Neural cell (in vitro differentiated cells): Measurements from ENCODE around the gene ABCA8. TPM values are rescaled to one million over a fixed set of nuclear protein-coding genes. Genes with fewer than 3 reads are reported as not detected.

Experiments used
- H2AFZ ChIP-seq: fragments of 200-600, 300-800 bp; sonication (generic), shearing (Covaris generic); 2 replicates; pipeline ENCODE4 v1.6.0; 2014; ENCODE audit warnings: low read depth, mild to moderate bottlenecking, antibody characterized with exemption, low read length, moderate library complexity
- H3F3A ChIP-seq: fragments of 200-600 bp; shearing (Covaris generic); 2 replicates; pipeline ENCODE4 v1.6.1; 2016; ENCODE audit warnings: mild to moderate bottlenecking, moderate library complexity, mixed read lengths, antibody characterized with exemption, low read length; ENCODE audit not compliant: insufficient read depth, poor library complexity, severe bottlenecking
- H3K27ac ChIP-seq: fragments of 200-600, 300-800 bp; sonication (generic), shearing (Covaris generic); 2 replicates; pipeline ENCODE4 v1.5.1; 2014; ENCODE audit warnings: mild to moderate bottlenecking, low read length, moderate library complexity
- H3K27me3 ChIP-seq: fragments of 300-800, 200-600 bp; sonication (generic), shearing (Covaris generic); 2 replicates; pipeline ENCODE4 v1.6.0; 2014; ENCODE audit warnings: mild to moderate bottlenecking, low read depth, low read length, moderate library complexity; ENCODE audit not compliant: insufficient read depth
- H3K36me3 ChIP-seq: fragments of 300-800, 200-600 bp; sonication (generic), shearing (Covaris generic); 2 replicates; pipeline ENCODE4 v1.5.1; 2014; ENCODE audit warnings: mild to moderate bottlenecking, antibody characterized with exemption, low read length, moderate library complexity; ENCODE audit not compliant: insufficient read depth
- H3K4me2 ChIP-seq: fragments of 300-800, 200-600 bp; sonication (generic), shearing (Covaris generic); 2 replicates; pipeline ENCODE4 v1.6.0; 2014; ENCODE audit warnings: mild to moderate bottlenecking, low read length
- H3K4me3 ChIP-seq: fragments of 300-800, 200-600 bp; sonication (generic), shearing (Covaris generic); 2 replicates; pipeline ENCODE4 v1.5.1; 2014; ENCODE audit warnings: mild to moderate bottlenecking, low read length, moderate library complexity
- H3K79me2 ChIP-seq: fragments of 200-600 bp; shearing (Covaris generic); replicated peaks from 2 replicates; pipeline ENCODE4 v1.6.0; 2014; ENCODE audit warnings: mild to moderate bottlenecking, low read length, moderate library complexity; ENCODE audit not compliant: insufficient read depth
- H3K9ac ChIP-seq: fragments of 300-800, 200-600 bp; sonication (generic), shearing (Covaris generic); 2 replicates; pipeline ENCODE4 v1.6.1; 2016; ENCODE audit warnings: mild to moderate bottlenecking, low read length, mixed read lengths
- H3K9me2 ChIP-seq: fragments of 200-600 bp; shearing (Covaris generic); 2 replicates; pipeline ENCODE4 v1.6.1; 2016; ENCODE audit warnings: mild to moderate bottlenecking, low read length, mixed read lengths; ENCODE audit not compliant: insufficient read depth
- H3K9me3 ChIP-seq: fragments of 200-600, 300-800 bp; sonication (generic), shearing (Covaris generic); 2 replicates; pipeline ENCODE4 v1.6.1; 2016; ENCODE audit warnings: mild to moderate bottlenecking, mixed run types, low read length, moderate library complexity, mixed read lengths
- H4K20me1 ChIP-seq: fragments of 200-600 bp; shearing (Covaris generic); 2 replicates; pipeline ENCODE4 v1.6.1; 2016; ENCODE audit warnings: mild to moderate bottlenecking, mixed run types; ENCODE audit not compliant: insufficient read depth
- CTCF ChIP-seq: fragments of 450-650 bp; IDR thresholded peaks from 2 replicates; pipeline ENCODE4 v1.5.1; 2014; ENCODE audit warnings: antibody characterized with exemption, mild to moderate bottlenecking, moderate library complexity; ENCODE audit not compliant: poor library complexity, severe bottlenecking
- EP300 ChIP-seq: fragments of 450-650 bp; conservative IDR thresholded peaks from 2 replicates; pipeline ENCODE4 v1.6.1; 2014; ENCODE audit warnings: antibody characterized with exemption, mild to moderate bottlenecking, moderate library complexity; ENCODE audit not compliant: poor library complexity, severe bottlenecking
- EZH2 ChIP-seq: fragments of 200-600, 300-800 bp; shearing (Covaris generic), sonication (generic); IDR thresholded peaks from 2 replicates; pipeline ENCODE4 v1.6.1; 2014; ENCODE audit warnings: antibody characterized with exemption, low read length, borderline replicate concordance, mild to moderate bottlenecking; ENCODE audit not compliant: insufficient read depth, poor library complexity, severe bottlenecking
- MXI1 ChIP-seq: fragments of 450-650 bp; conservative IDR thresholded peaks from 2 replicates; pipeline ENCODE4 v1.6.1; 2014; ENCODE audit warnings: antibody characterized with exemption, mild to moderate bottlenecking; ENCODE audit not compliant: poor library complexity, severe bottlenecking
- POLR2AphosphoS5 ChIP-seq: IDR thresholded peaks from 2 replicates; pipeline ENCODE4 v1.6.1; 2012
- RAD21 ChIP-seq: fragments of 450-650 bp; conservative IDR thresholded peaks from 2 replicates; pipeline ENCODE4 v1.6.1; 2014; ENCODE audit warnings: antibody characterized with exemption, mild to moderate bottlenecking, moderate library complexity
- REST ChIP-seq: IDR thresholded peaks from 2 replicates; pipeline ENCODE4 v1.6.1; 2012; ENCODE audit warnings: borderline replicate concordance
- SMC3 ChIP-seq: fragments of 450-650 bp; conservative IDR thresholded peaks from 2 replicates; pipeline ENCODE4 v1.6.1; 2014; ENCODE audit warnings: antibody characterized with exemption, mild to moderate bottlenecking, moderate library complexity; ENCODE audit not compliant: poor library complexity
- TAF1 ChIP-seq: IDR thresholded peaks from 2 replicates; pipeline ENCODE4 v1.6.1; 2012; ENCODE audit warnings: low read depth
- polyA plus RNA-seq: library from polyadenylated mRNA; depleted of rRNA; stranded (reverse); fragments of >200 nt; gene quantifications from 2 replicates; pipeline ENCODE4 v1.2.3, GENCODE V29; 2014

Gene ABCA8
- polyA plus RNA-seq, 1 donor from 2014 or later, result not detected

- no peaks in the 10 kb centered on the region for H3F3A ChIP-seq
- H3K9ac ChIP-seq, result no peak overlapping the region
- no peak overlapping the region for H3K4me2 ChIP-seq
- no peaks in the 10 kb centered on the region for H3K9me3 ChIP-seq
- H3K9me2 ChIP-seq, result no peaks in the 10 kb centered on the region
- TF ChIP-seq POLR2AphosphoS5, result no peak
- no peaks in the 10 kb centered on the region for H4K20me1 ChIP-seq
- no peaks in the 10 kb centered on the region for H3K27me3 ChIP-seq
- no peak overlapping the region for H3K27ac ChIP-seq
- no peaks in the 10 kb centered on the region for H3K36me3 ChIP-seq
- H3K4me3 ChIP-seq, result no peak overlapping the region
- no peak overlapping the region for H2AFZ ChIP-seq
- H3K79me2 ChIP-seq, result no peaks in the 10 kb centered on the region
Observed at GRCh38 chr17:68820476-68820824, 134.7 kb downstream of the ABCA8 start.

GRCh38 chr17:68819465-68819864 lies 135.7 kb downstream of the ABCA8 start:
- Histone ChIP-seq H3K27ac (no peak overlapping the region), H2AFZ (no peak overlapping the region), H3K4me2 (no peak overlapping the region), H3K36me3 (no peaks in the 10 kb centered on the region), H3K9ac (no peak overlapping the region), H3K4me3 (no peak overlapping the region), H3K79me2 (no peaks in the 10 kb centered on the region), H3K9me2 (no peaks in the 10 kb centered on the region), H3K27me3 (no peaks in the 10 kb centered on the region), H3F3A (no peaks in the 10 kb centered on the region), H4K20me1 (no peaks in the 10 kb centered on the region), H3K9me3 (no peaks in the 10 kb centered on the region)
- TF ChIP-seq CTCF (no peak), EP300 (no peak), REST (no peak), RAD21 (no peak), EZH2 (no peak), SMC3 (no peak), MXI1 (no peak), POLR2AphosphoS5 (no peak), TAF1 (no peak)

Other genes with a start within 250 kb of the ABCA8 start
- 0.69 and 0.80 TPM in 2 replicates for gene ABCA9, start 105.5 kb upstream of the ABCA8 start, polyA plus RNA-seq
- 1.6 TPM in 2 replicates for gene ABCA6, start 186.5 kb upstream of the ABCA8 start, polyA plus RNA-seq